ENCODE measurements around the gene MAP1LC3A.

MAP1LC3A gene

GRCh38 chr20:34552569-34552968, 5.9 kb upstream of the MAP1LC3A start:
- no peak for DNase-seq

GRCh38 chr20:34553366-34553867, 5.1 kb upstream of the MAP1LC3A start:
- DNase-seq: no peak

- no peak for DNase-seq
Observed at GRCh38 chr20:34557936-34558319, 590 bp upstream of the MAP1LC3A start.

- DNase-seq: no peak
Observed at GRCh38 chr20:34559311-34560140, 1.0 kb downstream of the MAP1LC3A start.

GRCh38 chr20:34560141-34560523, 1.6 kb downstream of the MAP1LC3A start:
- DNase-seq: no peak

GRCh38 chr20:34560614-34561013, 2.1 kb downstream of the MAP1LC3A start:
- no peak for DNase-seq

GRCh38 chr20:34561661-34562060, 3.1 kb downstream of the MAP1LC3A start:
- no peak for DNase-seq

GRCh38 chr20:34562641-34563040, 4.1 kb downstream of the MAP1LC3A start:
- DNase-seq: peak in 1 of 2 donors; percentile 24

GRCh38 chr20:34564833-34565232, 6.3 kb downstream of the MAP1LC3A start:
- no peak for DNase-seq

GRCh38 chr20:34566978-34567891, 8.7 kb downstream of the MAP1LC3A start:
- no peak for DNase-seq

- DNase-seq: no peak
Observed at GRCh38 chr20:34567892-34568865, 9.7 kb downstream of the MAP1LC3A start.

- DNase-seq: no peak
Observed at GRCh38 chr20:34569598-34569997, 11.1 kb downstream of the MAP1LC3A start.

- no peak for DNase-seq
Observed at GRCh38 chr20:34570859-34571306, 12.4 kb downstream of the MAP1LC3A start.

GRCh38 chr20:34571753-34572152, 13.2 kb downstream of the MAP1LC3A start:
- DNase-seq: no peak

GRCh38 chr20:34573541-34574300, 15.2 kb downstream of the MAP1LC3A start:
- no peak for DNase-seq

- DNase-seq: no peak
Observed at GRCh38 chr20:34574426-34574825, 15.9 kb downstream of the MAP1LC3A start.

- no peak for DNase-seq
Observed at GRCh38 chr20:34574861-34575260, 16.3 kb downstream of the MAP1LC3A start.

- DNase-seq: no peak
Observed at GRCh38 chr20:34575271-34575670, 16.8 kb downstream of the MAP1LC3A start.

GRCh38 chr20:34575756-34576155, 17.2 kb downstream of the MAP1LC3A start:
- no peak for DNase-seq

GRCh38 chr20:34577061-34577460, 18.5 kb downstream of the MAP1LC3A start:
- DNase-seq: no peak

GRCh38 chr20:34578025-34578424, 19.5 kb downstream of the MAP1LC3A start:
- no peak for DNase-seq

GRCh38 chr20:34578521-34578920, 20.0 kb downstream of the MAP1LC3A start:
- no peak for DNase-seq
